ENCODE results near the gene PSG3. TPM values are rescaled to one million over a fixed set of nuclear protein-coding genes. Genes with fewer than 3 reads are reported as not detected.
"Not testable (repeated sequence)": the region's sequence is repeated elsewhere in the genome, so short reads cannot be mapped to it uniquely, and the experiment has no call there.

PSG3 gene
- not detected for total RNA-seq

GRCh38 chr19:42740381-42740780 is at the start of gene PSG3:
PSG3 (minus strand) TSS chr19:42740481; CDS start chr19:42740384, 97 bp downstream.
- DNase-seq, result not testable (repeated sequence)

DNA sequence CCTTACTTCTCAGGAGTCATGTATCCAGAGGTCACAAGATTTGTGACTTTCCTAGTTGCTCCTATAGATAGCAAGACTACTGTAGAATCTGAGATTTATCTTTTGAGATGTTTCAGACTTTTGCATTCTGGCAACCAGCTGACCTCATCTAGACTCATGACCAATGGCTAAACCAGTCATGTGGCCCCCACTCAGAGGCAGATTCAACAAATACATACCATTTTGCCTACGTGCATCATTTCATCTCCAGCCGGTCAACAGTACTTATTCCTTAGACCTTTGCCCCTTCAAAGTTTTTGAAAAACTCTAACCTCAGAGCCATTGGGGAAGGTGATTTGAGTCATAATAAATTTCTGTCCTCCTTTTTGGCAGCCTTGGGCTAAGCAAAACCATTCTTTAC is 48.5 kb upstream of the PSG3 start:
- DNase-seq, result not testable (repeated sequence)

- not testable (repeated sequence) for DNase-seq
Measured at GRCh38 chr19:42787766-42788165, 47.5 kb upstream of the PSG3 start.

GRCh38 chr19:42776750-42777612 is 36.7 kb upstream of the PSG3 start:
- not testable (repeated sequence) for DNase-seq

- not testable (repeated sequence) for DNase-seq
Measured at GRCh38 chr19:42774510-42775158, 34.4 kb upstream of the PSG3 start.

DNA sequence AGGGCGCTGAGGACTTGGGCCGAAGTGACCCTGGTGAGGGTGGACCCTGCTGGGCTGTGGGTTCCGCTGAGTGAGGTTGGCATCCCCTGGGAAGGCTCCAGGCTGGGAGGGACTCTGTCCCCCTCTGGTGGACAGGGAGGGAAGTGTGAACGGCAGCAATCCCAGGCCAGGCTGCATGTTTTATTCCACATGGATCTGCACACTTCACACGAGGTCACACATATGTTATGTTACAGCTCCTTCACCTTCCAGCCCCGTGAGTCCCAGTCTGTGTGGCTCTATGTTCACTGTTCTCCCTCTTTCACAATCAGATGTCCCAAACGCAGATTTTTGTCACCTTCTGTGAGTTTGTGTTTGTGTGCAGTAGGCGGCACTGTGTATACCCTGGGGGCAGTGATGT is 27.0 kb upstream of the PSG3 start:
- DNase-seq, result not testable (repeated sequence)

DNA sequence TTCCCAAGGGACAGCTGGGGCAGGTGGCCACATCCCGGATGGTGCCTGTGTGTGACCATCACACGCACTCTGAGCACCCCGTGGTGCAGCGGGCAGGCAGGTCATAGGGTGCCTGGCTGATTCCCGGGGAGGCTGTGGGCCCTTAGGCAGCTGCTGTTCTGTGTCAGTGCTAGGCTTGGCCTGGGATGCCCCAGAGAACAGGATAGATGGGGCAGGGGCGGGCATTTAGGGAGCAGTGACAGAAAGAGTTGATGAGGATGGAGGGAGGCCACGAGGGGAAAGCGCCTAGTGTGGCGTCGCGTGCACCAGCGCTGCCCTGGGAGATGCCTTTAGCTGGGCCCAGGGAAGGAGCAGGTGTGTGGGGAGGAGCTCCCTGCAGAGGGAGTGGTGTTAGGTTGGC is 26.6 kb upstream of the PSG3 start:
- DNase-seq, result not testable (repeated sequence)

DNA sequence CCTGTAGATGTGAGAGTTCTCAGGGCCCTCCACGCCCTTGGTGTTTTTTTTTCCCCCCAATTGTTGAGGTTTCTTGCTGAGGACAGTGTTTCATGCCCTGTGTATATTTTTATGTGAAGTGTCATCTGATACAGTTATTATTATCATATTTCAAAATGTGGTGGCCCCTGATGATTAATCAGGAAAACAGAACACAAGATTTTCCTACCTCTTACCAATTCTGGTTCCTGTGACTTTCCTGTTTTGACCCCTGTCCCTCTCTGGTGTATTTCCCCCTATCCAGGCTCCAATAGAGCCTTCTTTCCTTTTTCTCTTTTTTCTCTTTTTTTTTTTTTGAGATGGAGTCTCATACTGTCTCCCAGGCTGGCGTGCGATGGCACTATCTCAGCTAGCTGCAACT is 24.6 kb upstream of the PSG3 start:
- no peak for DNase-seq

DNA sequence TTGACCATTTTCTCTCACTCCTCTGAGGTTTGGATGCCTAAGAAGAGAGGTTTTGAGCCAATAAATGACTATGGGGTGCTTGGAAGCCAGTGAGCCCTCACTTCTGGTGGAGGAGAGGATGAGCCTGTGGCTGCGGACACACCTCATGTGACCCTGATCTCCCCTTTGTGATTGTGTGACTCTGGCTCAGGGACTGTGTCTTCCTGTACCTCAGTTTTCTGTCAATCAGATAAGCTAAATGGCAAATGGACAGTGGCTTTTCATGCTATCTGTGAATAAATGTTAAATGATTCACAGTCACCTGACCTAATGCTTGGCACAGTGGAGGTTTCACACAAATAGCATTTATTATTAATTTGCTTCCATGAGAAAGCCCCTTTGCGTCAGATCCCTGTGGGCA is 22.5 kb upstream of the PSG3 start:
- no peak for DNase-seq

DNA sequence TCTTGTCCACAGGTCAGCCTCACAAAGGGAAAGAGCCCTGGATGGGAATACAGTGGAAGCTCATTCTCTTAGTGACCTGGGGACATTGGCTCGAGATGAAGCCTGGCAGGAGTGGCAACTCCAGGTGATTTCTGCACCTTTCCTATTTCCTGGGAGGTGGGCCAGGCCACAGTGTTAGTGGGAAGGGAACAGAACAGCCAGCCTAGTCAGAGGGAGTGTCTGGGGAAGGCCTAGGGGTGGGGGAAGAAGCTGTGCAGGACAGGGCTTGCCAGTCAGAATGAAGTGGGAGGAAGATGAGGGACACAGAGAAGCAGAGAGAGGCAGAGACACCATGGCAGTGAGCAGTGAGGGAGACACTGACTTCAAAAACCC is 21.6 kb upstream of the PSG3 start:
- not testable (repeated sequence) for DNase-seq

DNA sequence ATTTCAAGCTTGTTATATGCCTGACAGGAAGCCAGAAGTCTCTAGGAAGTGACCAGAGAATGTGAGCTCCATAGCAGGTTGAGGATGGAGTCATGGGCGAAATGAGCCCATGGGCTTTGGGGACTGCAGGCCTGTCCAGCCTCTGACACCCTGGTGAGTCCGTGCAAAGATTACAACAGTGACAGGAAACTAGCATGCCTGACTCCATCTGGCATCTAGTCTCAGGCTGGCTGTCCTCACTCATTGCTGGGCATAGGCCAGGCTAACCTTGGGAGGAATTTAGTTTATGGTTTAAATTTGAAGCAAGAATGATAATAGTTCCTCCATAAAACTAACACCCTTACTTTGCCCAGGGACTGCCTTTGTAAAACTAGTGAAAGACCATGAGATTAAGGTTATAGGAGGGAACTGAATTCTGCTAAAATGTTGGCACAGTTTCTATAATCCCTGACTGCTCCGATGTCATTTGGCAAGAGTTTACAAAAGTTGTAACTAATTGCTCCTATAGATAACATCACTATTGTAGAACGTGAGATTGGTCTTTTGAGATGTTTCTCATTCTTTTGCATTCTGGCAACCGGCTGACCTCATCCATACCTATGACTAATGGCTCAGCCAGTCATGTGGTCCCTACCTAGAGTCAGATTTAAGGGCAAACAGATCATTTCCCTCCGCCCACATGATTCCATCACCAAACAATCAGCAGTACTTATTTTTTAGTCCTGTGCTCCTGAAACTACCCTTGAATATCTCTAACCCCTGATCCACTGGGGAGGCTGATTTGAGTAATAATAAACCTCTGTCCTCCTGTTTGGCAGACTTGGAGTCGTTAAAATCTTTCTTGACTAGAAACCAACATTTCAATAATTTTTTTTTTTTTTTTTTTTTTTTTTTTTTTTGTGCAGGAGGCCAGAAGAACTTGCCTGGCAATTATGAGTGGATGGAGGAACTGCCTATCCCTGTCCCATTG is 21.0 kb upstream of the PSG3 start:
- DNase-seq, result not testable (repeated sequence)

DNA sequence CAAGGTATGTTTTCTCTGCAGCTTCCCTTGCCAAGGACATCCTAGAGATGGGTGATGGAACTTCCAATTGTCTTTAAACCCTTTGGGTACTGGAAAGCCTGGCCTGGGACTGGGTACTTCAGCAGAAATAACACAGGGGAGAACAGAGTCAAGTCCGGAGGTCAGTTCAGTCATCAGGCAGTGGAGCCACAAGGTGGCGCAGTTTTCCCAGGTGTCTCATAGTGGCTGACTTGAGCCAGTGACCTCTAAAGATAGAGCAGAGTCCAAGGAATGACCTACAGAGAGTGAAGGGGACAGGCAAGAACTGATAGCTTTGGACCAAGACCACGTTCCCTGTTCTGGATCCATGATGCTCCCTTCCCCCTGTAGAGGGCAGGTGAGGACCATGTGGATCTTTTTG is 18.4 kb upstream of the PSG3 start:
- not testable (repeated sequence) for DNase-seq

GRCh38 chr19:42752246-42752645 is 12.0 kb upstream of the PSG3 start:
- DNase-seq, result not testable (repeated sequence)

DNA sequence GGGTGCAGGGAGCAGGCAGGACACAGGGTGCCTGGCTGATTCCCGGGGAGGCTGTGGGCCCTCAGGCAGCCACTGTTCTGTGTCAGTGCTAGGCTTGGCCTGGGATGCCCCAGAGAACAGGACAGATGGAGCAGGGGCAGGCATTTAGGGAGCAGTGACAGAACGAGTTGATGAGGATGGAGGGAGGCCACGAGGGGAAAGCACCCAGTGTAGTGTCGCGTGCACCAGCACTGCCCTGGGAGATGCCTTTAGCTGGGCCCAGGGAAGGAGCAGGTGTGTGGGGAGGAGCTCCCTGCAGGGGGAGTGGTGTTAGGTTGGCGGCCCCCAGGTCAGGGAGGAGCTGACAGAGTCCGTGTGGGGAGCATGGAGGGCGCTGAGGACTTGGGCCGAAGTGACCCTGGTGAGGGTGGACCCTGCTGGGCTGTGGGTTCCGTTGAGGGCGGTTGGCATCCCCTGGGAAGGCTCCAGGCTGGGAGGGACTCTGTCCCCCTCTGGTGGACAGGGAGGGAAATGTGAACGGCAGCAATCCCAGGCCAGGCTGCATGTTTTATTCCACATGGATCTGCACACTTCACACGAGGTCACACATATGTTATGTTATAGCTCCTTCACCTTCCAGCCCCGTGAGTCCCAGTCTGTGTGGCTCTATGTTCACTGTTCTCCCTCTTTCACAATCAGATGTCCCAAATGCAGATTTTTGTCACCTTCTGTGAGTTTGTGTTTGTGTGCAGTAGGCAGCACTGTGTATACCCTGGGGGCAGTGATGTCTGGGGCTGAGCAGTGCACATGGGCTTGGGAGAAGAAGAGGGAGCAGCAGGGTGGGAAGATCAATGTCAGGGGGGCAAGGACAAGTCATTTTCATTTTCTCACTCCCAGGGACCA is 1.7 kb upstream of the PSG3 start:
- not testable (repeated sequence) for DNase-seq

GRCh38 chr19:42737581-42738011 is 2.7 kb downstream of the PSG3 start:
- DNase-seq, result not testable (repeated sequence)

- DNase-seq, result not testable (repeated sequence)
Measured at GRCh38 chr19:42728341-42728740, 11.9 kb downstream of the PSG3 start.

GRCh38 chr19:42714000-42714399 is 26.3 kb downstream of the PSG3 start:
- not testable (repeated sequence) for DNase-seq

- DNase-seq, result not testable (repeated sequence)
Measured at GRCh38 chr19:42712753-42713152, 27.5 kb downstream of the PSG3 start.

- not testable (repeated sequence) for DNase-seq
Measured at GRCh38 chr19:42710986-42711385, 29.3 kb downstream of the PSG3 start.

DNA sequence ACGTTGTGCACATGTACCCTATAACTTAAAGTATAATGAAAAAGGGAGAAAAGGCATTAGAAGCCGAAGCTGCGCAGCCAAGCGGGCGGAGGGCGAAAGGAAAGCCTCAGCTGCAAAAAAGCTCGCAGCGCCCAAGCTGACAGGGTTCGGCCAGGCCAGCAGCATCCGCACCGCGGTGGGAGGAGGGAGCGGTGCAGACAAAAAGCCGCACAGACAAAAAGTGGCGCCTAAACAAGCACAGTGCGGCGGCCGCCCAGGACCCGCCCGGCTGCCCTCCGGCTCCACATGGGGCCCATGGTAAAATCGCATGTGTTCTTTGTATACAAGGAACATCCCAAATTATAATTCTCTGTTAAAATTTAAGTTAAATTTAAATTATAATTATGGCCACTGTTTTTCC is 42.4 kb downstream of the PSG3 start:
- no peak for DNase-seq

GRCh38 chr19:42695811-42696503 is 44.3 kb downstream of the PSG3 start:
- DNase-seq, result no peak
